Measurements from ENCODE around the gene SPRR2B.
"Not testable (repeated sequence)": the region's sequence is repeated elsewhere in the genome, so short reads cannot be mapped to it uniquely, and the experiment has no call there.

Gene SPRR2B

DNA sequence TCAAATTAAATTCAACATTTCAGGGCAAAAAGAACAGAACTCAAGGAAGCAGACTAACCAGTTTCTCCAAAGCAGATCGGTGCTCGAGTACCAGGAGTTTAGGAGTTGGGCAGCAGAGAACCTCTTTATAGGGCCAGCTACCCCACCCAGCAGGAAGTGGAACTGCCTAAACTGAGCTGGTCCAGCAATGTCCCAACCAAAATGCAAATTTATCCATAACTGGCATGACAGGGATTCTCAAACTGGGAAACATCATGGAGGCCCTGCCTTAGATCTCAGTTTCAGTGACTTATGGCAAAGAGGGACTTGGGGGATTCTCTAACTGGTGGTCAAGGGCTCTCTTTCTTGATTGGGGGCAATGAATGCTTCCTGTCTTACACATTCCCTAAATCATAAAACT, at the start of gene SPRR2B:
SPRR2B (minus strand) TSS at position 101 of the 400 bp plus-strand sequence. CDS start 772 bp downstream, outside the sequence.
- H3K27me3 ChIP-seq (ENCODE audit: insufficient read depth, insufficient read length) = no peaks in the 10 kb centered on the region
- H3K9me3 ChIP-seq (ENCODE audit: insufficient read depth, low read length) = no peaks in the 10 kb centered on the region
- no peak within 1 kb of the TSS for H3K9ac ChIP-seq (ENCODE audit: insufficient read length, low read depth)
- TF ChIP-seq YY1 (IDR thresholded peaks at IDR 0.05; ENCODE audit: insufficient read depth, insufficient read length) (no peak), SUZ12 (IDR thresholded peaks at IDR 0.05; ENCODE audit: extremely low read depth, insufficient read depth, insufficient read length) (no peak), ZNF274 (IDR thresholded peaks at IDR 0.05; ENCODE audit: low read depth, low read length) (no peak)
- DNase-seq (ENCODE audit: low read depth, low spot score) = no peak
- H3K36me3 ChIP-seq (ENCODE audit: insufficient read depth, insufficient read length, low read length) = no peaks in the 10 kb centered on the region
- H3K4me3 ChIP-seq (ENCODE audit: insufficient read length, low read depth) = no peak within 1 kb of the TSS
- H3K4me1 ChIP-seq (ENCODE audit: insufficient read depth, insufficient read length) = no peaks in the 10 kb centered on the region

GRCh38 chr1:153120945-153121344, 49.5 kb upstream of the SPRR2B start:
- no peak for DNase-seq (ENCODE audit: low read depth, low spot score)
- Histone ChIP-seq H3K27me3 (ENCODE audit: insufficient read depth, insufficient read length) (no peaks in the 10 kb centered on the region), H3K4me3 (ENCODE audit: insufficient read length, low read depth) (no peak overlapping the region), H3K9ac (ENCODE audit: insufficient read length, low read depth) (no peak overlapping the region), H3K4me1 (ENCODE audit: insufficient read depth, insufficient read length) (no peaks in the 10 kb centered on the region), H3K9me3 (ENCODE audit: insufficient read depth, low read length) (peaks cover 33% of the 10 kb centered on the region), H3K36me3 (ENCODE audit: insufficient read depth, insufficient read length, low read length) (no peaks in the 10 kb centered on the region)
- TF ChIP-seq SUZ12 (IDR thresholded peaks at IDR 0.05; ENCODE audit: extremely low read depth, insufficient read depth, insufficient read length) = no peak
- no peak for TF ChIP-seq ZNF274 (IDR thresholded peaks at IDR 0.05; ENCODE audit: low read depth, low read length)
- TF ChIP-seq YY1 (IDR thresholded peaks at IDR 0.05; ENCODE audit: insufficient read depth, insufficient read length) = no peak

- no peak for TF ChIP-seq SUZ12 (IDR thresholded peaks at IDR 0.05; ENCODE audit: extremely low read depth, insufficient read depth, insufficient read length)
- H3K9ac ChIP-seq (ENCODE audit: insufficient read length, low read depth) = no peak overlapping the region
- no peak for DNase-seq (ENCODE audit: low read depth, low spot score)
Measured at GRCh38 chr1:153119491-153119971, 48.1 kb upstream of the SPRR2B start.

DNA sequence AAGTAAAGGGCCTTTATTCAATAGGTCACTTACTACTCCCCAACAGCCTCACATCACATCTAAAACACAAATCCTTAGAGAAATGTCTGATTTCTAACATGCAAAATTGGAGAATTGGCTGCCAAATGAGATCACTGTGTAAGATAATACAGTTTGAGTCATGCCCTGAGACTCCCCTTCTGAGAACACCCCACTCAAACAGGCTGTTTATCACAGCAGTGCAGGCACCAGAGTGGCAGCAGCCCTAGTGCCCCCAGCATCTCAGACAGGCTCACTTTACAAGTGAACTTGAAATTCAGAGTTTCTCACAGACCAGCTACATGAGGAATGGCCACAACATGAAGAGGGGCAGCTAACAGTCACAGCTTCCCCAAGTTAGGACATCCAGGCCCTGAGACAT, 43.9 kb upstream of the SPRR2B start:
- not testable (repeated sequence) for H3K9ac ChIP-seq (ENCODE audit: insufficient read length, low read depth); H3K27me3 ChIP-seq (ENCODE audit: insufficient read depth, insufficient read length); DNase-seq (ENCODE audit: low read depth, low spot score); H3K4me3 ChIP-seq (ENCODE audit: insufficient read length, low read depth); H3K36me3 ChIP-seq (ENCODE audit: insufficient read depth, insufficient read length, low read length); H3K4me1 ChIP-seq (ENCODE audit: insufficient read depth, insufficient read length); H3K9me3 ChIP-seq (ENCODE audit: insufficient read depth, low read length)

More at GRCh38 chr1:153119491-153119971, 48.1 kb upstream of the SPRR2B start:
- H3K4me1 ChIP-seq (ENCODE audit: insufficient read depth, insufficient read length) = no peaks in the 10 kb centered on the region
- no peaks in the 10 kb centered on the region for H3K27me3 ChIP-seq (ENCODE audit: insufficient read depth, insufficient read length)
- no peak overlapping the region for H3K4me3 ChIP-seq (ENCODE audit: insufficient read length, low read depth)
- H3K36me3 ChIP-seq (ENCODE audit: insufficient read depth, insufficient read length, low read length) = no peaks in the 10 kb centered on the region
- H3K9me3 ChIP-seq (ENCODE audit: insufficient read depth, low read length) = peaks cover 19% of the 10 kb centered on the region

DNA sequence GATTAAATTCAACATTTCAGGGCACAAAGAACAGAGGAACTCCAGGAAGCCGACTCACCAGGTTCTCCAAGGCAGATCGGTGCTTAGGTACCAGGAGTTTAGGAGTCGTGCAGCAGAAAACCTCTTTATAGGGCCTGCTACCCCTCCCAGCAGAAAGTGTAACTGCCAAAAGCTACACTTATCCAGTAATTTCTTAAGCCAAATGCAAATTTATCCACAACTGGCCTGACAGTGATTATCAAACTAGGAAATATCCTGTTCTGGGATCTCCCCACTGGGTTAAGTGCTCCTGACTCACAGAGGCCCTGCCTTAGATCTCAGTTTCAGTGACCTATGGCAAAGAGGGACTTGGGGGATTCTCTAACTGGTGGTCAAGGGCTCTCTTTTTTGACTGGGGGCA, 42.0 kb upstream of the SPRR2B start, which contains the start of gene SPRR2F:
SPRR2F (minus strand) TSS at position 101 of the 400 bp plus-strand sequence. CDS start 783 bp downstream, outside the sequence.
- H3K9me3 ChIP-seq (ENCODE audit: insufficient read depth, low read length) = no peaks in the 10 kb centered on the region
- H3K4me1 ChIP-seq (ENCODE audit: insufficient read depth, insufficient read length) = no peaks in the 10 kb centered on the region
- H3K27me3 ChIP-seq (ENCODE audit: insufficient read depth, insufficient read length) = no peaks in the 10 kb centered on the region
- no peaks in the 10 kb centered on the region for H3K36me3 ChIP-seq (ENCODE audit: insufficient read depth, insufficient read length, low read length)
- no peak within 1 kb of the TSS for H3K4me3 ChIP-seq (ENCODE audit: insufficient read length, low read depth)
- no peak within 1 kb of the TSS for H3K9ac ChIP-seq (ENCODE audit: insufficient read length, low read depth)
- no peak for DNase-seq (ENCODE audit: low read depth, low spot score)
- TF ChIP-seq SUZ12 (IDR thresholded peaks at IDR 0.05; ENCODE audit: extremely low read depth, insufficient read depth, insufficient read length) = no peak
- TF ChIP-seq ZNF274 (IDR thresholded peaks at IDR 0.05; ENCODE audit: low read depth, low read length) = no peak
- no peak for TF ChIP-seq YY1 (IDR thresholded peaks at IDR 0.05; ENCODE audit: insufficient read depth, insufficient read length)

DNA sequence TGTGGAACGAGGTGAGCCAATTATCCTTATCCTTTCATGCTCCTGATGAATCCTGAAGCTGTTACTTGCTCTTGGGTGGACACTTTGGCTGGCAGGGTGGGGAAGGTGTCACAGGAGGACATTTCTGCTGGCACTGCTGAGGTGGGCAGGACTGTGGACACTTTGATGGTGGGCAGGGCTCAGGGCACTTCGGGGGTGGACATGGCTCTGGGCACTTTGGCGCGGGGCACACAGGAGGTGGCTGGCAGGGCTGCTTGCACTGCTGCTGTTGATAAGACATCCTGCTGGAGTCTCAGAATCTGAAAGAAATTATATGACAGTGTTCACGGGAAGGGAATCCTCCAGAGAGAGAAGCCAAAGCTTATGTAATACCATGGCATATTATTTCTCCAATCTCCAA, 41.0 kb upstream of the SPRR2B start:
- H3K4me1 ChIP-seq (ENCODE audit: insufficient read depth, insufficient read length); H3K4me3 ChIP-seq (ENCODE audit: insufficient read length, low read depth); H3K9me3 ChIP-seq (ENCODE audit: insufficient read depth, low read length); H3K36me3 ChIP-seq (ENCODE audit: insufficient read depth, insufficient read length, low read length); H3K9ac ChIP-seq (ENCODE audit: insufficient read length, low read depth); DNase-seq (ENCODE audit: low read depth, low spot score); H3K27me3 ChIP-seq (ENCODE audit: insufficient read depth, insufficient read length): not testable (repeated sequence)

GRCh38 chr1:153100245-153100644, 28.8 kb upstream of the SPRR2B start:
- Histone ChIP-seq H3K4me3 (ENCODE audit: insufficient read length, low read depth) (no peak overlapping the region), H3K9me3 (ENCODE audit: insufficient read depth, low read length) (no peaks in the 10 kb centered on the region), H3K36me3 (ENCODE audit: insufficient read depth, insufficient read length, low read length) (no peaks in the 10 kb centered on the region), H3K27me3 (ENCODE audit: insufficient read depth, insufficient read length) (no peaks in the 10 kb centered on the region), H3K4me1 (ENCODE audit: insufficient read depth, insufficient read length) (no peaks in the 10 kb centered on the region), H3K9ac (ENCODE audit: insufficient read length, low read depth) (no peak overlapping the region)
- no peak for TF ChIP-seq YY1 (IDR thresholded peaks at IDR 0.05; ENCODE audit: insufficient read depth, insufficient read length)
- no peak for TF ChIP-seq ZNF274 (IDR thresholded peaks at IDR 0.05; ENCODE audit: low read depth, low read length)
- no peak for TF ChIP-seq SUZ12 (IDR thresholded peaks at IDR 0.05; ENCODE audit: extremely low read depth, insufficient read depth, insufficient read length)
- DNase-seq (ENCODE audit: low read depth, low spot score) = no peak

GRCh38 chr1:153099461-153100045, 28.1 kb upstream of the SPRR2B start:
- no peaks in the 10 kb centered on the region for H3K4me1 ChIP-seq (ENCODE audit: insufficient read depth, insufficient read length)
- no peaks in the 10 kb centered on the region for H3K27me3 ChIP-seq (ENCODE audit: insufficient read depth, insufficient read length)
- DNase-seq (ENCODE audit: low read depth, low spot score) = no peak
- H3K4me3 ChIP-seq (ENCODE audit: insufficient read length, low read depth) = no peak overlapping the region
- no peaks in the 10 kb centered on the region for H3K36me3 ChIP-seq (ENCODE audit: insufficient read depth, insufficient read length, low read length)
- H3K9me3 ChIP-seq (ENCODE audit: insufficient read depth, low read length) = no peaks in the 10 kb centered on the region
- H3K9ac ChIP-seq (ENCODE audit: insufficient read length, low read depth) = no peak overlapping the region
- no peak for TF ChIP-seq SUZ12 (IDR thresholded peaks at IDR 0.05; ENCODE audit: extremely low read depth, insufficient read depth, insufficient read length)
- TF ChIP-seq YY1 (IDR thresholded peaks at IDR 0.05; ENCODE audit: insufficient read depth, insufficient read length) = no peak
- TF ChIP-seq ZNF274 (IDR thresholded peaks at IDR 0.05; ENCODE audit: low read depth, low read length) = no peak
